Testis (tissue), 3 donors: ENCODE measurements around the gene PCBP3. TPM values are rescaled to one million over a fixed set of nuclear protein-coding genes. Genes with fewer than 3 reads are reported as not detected.
A peak's percentile ranks its signal among the peaks of the same experiment; 100 is the strongest.
"Not testable (repeated sequence)": the region's sequence is repeated elsewhere in the genome, so short reads cannot be mapped to it uniquely, and the experiment has no call there.

ENCODE experiments used
- DNase-seq: peaks from one replicate; pipeline ENCODE4 v3.0.0-alpha.2; 2019
- H3K27ac ChIP-seq, 2 donors: fragments of 200-600 bp; sonication (generic); one replicate each; pipeline ENCODE4 v1.5.1; 2019
- H3K27me3 ChIP-seq: fragments of 200-600 bp; sonication (generic); one replicate; pipeline ENCODE4 v1.5.1; 2019
- H3K36me3 ChIP-seq: fragments of 200-600 bp; sonication (generic); one replicate; pipeline ENCODE4 v1.5.1; 2017; ENCODE audit warnings: low read depth; ENCODE audit errors: missing control alignments
- H3K4me1 ChIP-seq: fragments of 200-600 bp; sonication (generic); one replicate; pipeline ENCODE4 v1.5.1; 2019
- H3K4me3 ChIP-seq, 2 donors: fragments of 200-600 bp; sonication (generic); one replicate each; pipeline ENCODE4 v1.5.1; 2017 to 2019
- H3K9me3 ChIP-seq: fragments of 200-600 bp; sonication (generic); one replicate; pipeline ENCODE4 v1.5.1; 2017
- POLR2A ChIP-seq: fragments of 450-650 bp; IDR thresholded peaks from one replicate; pipeline ENCODE4 v1.6.1; 2017; ENCODE audit warnings: antibody characterized with exemption, mild to moderate bottlenecking, moderate library complexity
- WGBS, 2 donors: methylation state at CpG; one replicate each; pipeline ENCODE4 v1.1.5; 2018; 5-methylcytosine and 5-hydroxymethylcytosine counted together
- intact Hi-C: fragments of 100-400 bp; cut with DNase I; formaldehyde crosslinking; loops from one replicate; pipeline ENCODE4 v1.15.1; 2023; ENCODE audit warnings: low total_unique reads
- polyA plus RNA-seq: library from polyadenylated mRNA; stranded (reverse); fragments of 350-450 nt; fragmentation: Illumina TruSeq; extraction: RNeasy Lipid Tissue Mini Kit (QIAGEN cat#74804); gene quantifications from one replicate; pipeline ENCODE4 v1.2.3, GENCODE V29; 2014; ENCODE audit warnings: low read depth, low replicate concordance; ENCODE audit not compliant: insufficient read depth
- total RNA-seq, 2 donors: library from RNA; depleted of rRNA; stranded (reverse); fragments of >200 nt; gene quantifications; one replicate each; pipeline ENCODE4 v1.2.3, GENCODE V29; 2016
- TF ChIP-seq, protein P1 (sequence below), 3 experiments: fragments of 450-650 bp in 2 of 3; fragments of 200-600 bp in 1 of 3; sonication (generic) in 1 of 3; IDR thresholded peaks; one replicate each; pipeline ENCODE4 v1.5.1; 2016 to 2019; ENCODE audit warnings: antibody characterized with exemption in 3 of 3, mild to moderate bottlenecking in 2 of 3, moderate library complexity in 1 of 3

PCBP3 gene
- total and polyA plus RNA-seq, 3 donors from 2014 or later: 35.7 to 58.3 (median 38.0) TPM

DNA sequence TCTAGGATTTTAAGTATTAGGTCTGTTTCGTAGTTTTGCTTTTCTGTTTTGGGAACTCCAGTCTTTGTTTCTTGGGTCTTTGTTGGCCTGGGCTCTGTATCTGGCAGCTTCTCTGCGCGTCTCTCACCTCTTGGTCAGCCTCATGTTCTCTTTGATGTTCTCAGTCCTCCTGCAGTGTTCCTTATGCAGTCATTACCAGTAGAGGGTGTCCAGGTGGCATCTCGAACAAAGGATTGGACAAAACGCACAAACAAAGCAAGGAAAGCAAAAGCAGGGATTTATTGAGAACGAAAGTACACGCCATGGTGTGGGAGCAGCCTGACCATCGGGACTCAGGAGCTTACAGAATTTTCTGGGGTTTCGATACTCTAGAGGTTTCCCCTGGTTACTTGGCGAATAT is 204.3 kb downstream of the PCBP3 start:
- Histone ChIP-seq H3K4me1 (no peaks in the 10 kb centered on the region), H3K27me3 (no peaks in the 10 kb centered on the region), H3K4me3 (no peak overlapping the region), H3K9me3 (no peaks in the 10 kb centered on the region), H3K27ac (peak overlapping the region in 1 of 2 donors; percentile 48), H3K36me3 (no peaks in the 10 kb centered on the region)
- WGBS, 2 donors: 69 to 72% methylated on average over 10 of the region's 10 CpGs
- intact Hi-C loops: no loop called here
- DNase-seq: no peak
- TF ChIP-seq, protein P1, sequence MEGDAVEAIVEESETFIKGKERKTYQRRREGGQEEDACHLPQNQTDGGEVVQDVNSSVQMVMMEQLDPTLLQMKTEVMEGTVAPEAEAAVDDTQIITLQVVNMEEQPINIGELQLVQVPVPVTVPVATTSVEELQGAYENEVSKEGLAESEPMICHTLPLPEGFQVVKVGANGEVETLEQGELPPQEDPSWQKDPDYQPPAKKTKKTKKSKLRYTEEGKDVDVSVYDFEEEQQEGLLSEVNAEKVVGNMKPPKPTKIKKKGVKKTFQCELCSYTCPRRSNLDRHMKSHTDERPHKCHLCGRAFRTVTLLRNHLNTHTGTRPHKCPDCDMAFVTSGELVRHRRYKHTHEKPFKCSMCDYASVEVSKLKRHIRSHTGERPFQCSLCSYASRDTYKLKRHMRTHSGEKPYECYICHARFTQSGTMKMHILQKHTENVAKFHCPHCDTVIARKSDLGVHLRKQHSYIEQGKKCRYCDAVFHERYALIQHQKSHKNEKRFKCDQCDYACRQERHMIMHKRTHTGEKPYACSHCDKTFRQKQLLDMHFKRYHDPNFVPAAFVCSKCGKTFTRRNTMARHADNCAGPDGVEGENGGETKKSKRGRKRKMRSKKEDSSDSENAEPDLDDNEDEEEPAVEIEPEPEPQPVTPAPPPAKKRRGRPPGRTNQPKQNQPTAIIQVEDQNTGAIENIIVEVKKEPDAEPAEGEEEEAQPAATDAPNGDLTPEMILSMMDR (IDR thresholded peaks at IDR 0.05): no peak
- no peak for TF ChIP-seq POLR2A

DNA sequence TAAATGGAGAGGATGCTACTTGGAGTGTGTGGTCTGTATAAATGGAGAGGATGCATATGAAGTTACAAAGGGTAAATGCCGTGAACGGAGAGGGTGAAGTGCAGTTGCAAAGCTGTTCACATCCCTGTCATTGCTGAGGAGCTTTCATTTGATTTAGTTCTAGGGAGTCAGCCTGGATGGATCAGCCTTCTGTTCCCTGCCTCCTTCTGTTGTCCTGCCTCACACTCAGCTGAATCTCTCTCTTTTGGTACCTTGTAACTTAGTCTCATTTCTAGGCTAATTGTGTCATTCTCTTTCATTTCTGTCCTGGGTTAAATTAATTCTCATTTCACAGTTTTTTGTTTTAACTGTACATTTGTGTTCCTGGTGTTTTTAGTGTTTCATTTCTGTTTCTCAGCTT is 204.8 kb downstream of the PCBP3 start:
- peak overlapping the region in 1 of 2 donors; percentile 48 for H3K27ac ChIP-seq
- intact Hi-C loops: no loop called here

DNA sequence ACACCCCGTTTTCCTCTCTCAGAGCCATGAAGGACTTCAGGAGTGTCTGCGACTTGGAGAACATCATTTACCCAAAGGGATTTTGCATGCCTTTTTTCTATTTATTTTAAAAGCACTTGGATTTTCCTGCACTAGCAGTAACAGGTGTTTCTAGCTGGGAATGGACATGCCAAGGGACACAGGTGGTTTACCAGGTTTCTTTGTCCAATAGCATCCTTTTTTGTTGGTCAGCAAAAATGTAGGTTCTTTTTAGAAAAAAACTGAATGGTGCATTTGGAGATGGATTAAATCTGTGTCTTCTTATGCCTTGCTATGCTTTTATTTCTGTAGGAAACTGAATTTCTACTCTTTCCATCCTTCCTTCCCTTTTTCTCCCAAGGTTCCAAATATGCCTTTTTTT is 205.3 kb downstream of the PCBP3 start:
- H3K27me3 ChIP-seq: no peaks in the 10 kb centered on the region
- WGBS, 2 donors: 79 to 80% methylated on average over 2 of the region's 2 CpGs
- DNase-seq: no peak
- intact Hi-C loops: no loop called here
- no peak overlapping the region for H3K27ac ChIP-seq
- no peaks in the 10 kb centered on the region for H3K36me3 ChIP-seq
- no peaks in the 10 kb centered on the region for H3K4me1 ChIP-seq
- H3K4me3 ChIP-seq: no peak overlapping the region
- TF ChIP-seq POLR2A: no peak
- TF ChIP-seq, protein P1 (IDR thresholded peaks at IDR 0.05): no peak
- no peaks in the 10 kb centered on the region for H3K9me3 ChIP-seq

More for the DNA sequence above, 204.8 kb downstream of the PCBP3 start:
- no peak for DNase-seq
- no peaks in the 10 kb centered on the region for H3K4me1 ChIP-seq
- no peaks in the 10 kb centered on the region for H3K36me3 ChIP-seq
- no peaks in the 10 kb centered on the region for H3K27me3 ChIP-seq
- TF ChIP-seq, protein P1 (IDR thresholded peaks at IDR 0.05): no peak
- no peaks in the 10 kb centered on the region for H3K9me3 ChIP-seq
- 53 to 79% methylated on average over 2 of the region's 2 CpGs for WGBS, 2 donors
- H3K4me3 ChIP-seq: no peak overlapping the region

DNA sequence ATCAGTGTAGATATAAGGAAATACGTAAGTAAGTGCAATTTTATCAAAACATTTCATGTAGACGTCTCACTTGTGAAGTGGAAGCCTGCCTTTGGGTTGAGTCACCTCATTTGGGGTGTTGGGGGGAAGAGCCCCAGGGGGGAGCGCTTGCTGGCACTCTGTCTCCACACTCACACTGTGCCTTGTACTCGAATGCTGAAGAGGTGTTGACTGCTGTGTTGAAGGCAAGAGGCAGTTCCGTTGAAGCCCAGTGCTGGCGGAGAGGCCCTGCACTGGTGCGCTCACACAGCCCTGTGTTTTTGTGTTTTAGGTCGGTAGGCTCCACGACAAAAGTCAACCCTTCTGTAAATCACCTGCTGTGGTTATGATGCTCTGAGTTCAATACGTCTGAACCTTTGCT is 206.1 kb downstream of the PCBP3 start:
- no peaks in the 10 kb centered on the region for H3K27me3 ChIP-seq
- no peaks in the 10 kb centered on the region for H3K36me3 ChIP-seq
- 91 to 93% methylated on average over 10 of the region's 10 CpGs for WGBS, 2 donors
- H3K27ac ChIP-seq: no peak overlapping the region
- DNase-seq: no peak
- no peaks in the 10 kb centered on the region for H3K9me3 ChIP-seq
- no peak for TF ChIP-seq POLR2A
- TF ChIP-seq, protein P1 (IDR thresholded peaks at IDR 0.05): no peak
- no peak overlapping the region for H3K4me3 ChIP-seq
- intact Hi-C loops: no loop called here
- no peaks in the 10 kb centered on the region for H3K4me1 ChIP-seq

DNA sequence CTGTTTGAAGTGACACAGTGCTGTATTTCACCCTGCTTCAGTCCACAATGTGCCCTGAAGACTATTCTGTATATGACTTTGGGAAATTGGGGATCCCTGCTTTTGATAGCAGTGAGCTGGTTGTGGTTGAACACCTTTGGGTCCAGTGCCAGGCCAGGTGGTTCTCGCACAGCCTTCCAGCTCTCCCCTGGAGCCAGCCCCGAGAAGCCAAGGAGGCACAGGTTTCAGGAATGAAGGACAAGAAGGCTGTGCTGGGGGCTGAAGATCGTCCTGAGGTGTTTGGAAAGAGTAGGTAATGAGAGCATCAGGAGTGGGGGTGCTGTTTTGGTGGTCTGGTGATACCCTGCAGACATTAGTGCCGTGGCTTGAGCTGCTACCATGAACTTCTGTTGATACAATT is 206.7 kb downstream of the PCBP3 start:
- Histone ChIP-seq H3K27me3 (no peaks in the 10 kb centered on the region), H3K36me3 (no peaks in the 10 kb centered on the region), H3K4me3 (no peak overlapping the region), H3K9me3 (no peaks in the 10 kb centered on the region), H3K4me1 (no peaks in the 10 kb centered on the region), H3K27ac (no peak overlapping the region)
- WGBS, 2 donors: 89 to 96% methylated on average over 4 of the region's 4 CpGs
- no peak for TF ChIP-seq POLR2A
- TF ChIP-seq, protein P1 (IDR thresholded peaks at IDR 0.05): no peak
- no peak for DNase-seq
- intact Hi-C loops: no loop called here

DNA sequence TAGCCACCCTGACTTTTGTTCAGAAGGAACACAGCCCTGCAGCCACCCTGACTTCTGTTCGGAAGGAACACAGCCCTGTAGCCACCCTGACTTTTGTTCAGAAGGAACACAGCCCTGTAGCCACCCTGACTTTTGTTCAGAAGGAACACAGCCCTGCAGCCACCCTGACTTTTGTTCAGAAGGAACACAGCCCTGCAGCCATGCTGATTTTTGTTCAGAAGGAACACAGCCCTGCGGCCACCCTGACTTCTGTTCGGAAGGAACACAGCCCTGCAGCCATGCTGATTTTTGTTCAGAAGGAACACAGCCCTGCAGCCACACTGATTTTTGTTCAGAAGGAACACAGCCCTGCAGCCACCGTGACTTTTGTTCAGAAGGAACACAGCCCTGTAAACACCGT is 208.9 kb downstream of the PCBP3 start:
- H3K4me1 ChIP-seq, intact Hi-C loops, H3K27ac ChIP-seq, H3K36me3 ChIP-seq, H3K9me3 ChIP-seq, H3K4me3 ChIP-seq, H3K27me3 ChIP-seq, DNase-seq: not testable (repeated sequence)
- 71 to 73% methylated on average over 4 to 5 of the region's 5 CpGs for WGBS, 2 donors
